NCI-H2107 (cell line): ENCODE results near the gene CAMKMT.

Source experiments
- DNase-seq: peaks from one replicate; lab custom pipeline; 2025; lab: John Stamatoyannopoulos, UW

CAMKMT gene

GRCh38 chr2:44743473-44743872 is 381.7 kb downstream of the CAMKMT start:
- DNase-seq = no peak

- no peak for DNase-seq
These were observed 383.5 kb downstream of the CAMKMT start for GRCh38 chr2:44744961-44745892.

GRCh38 chr2:44745922-44746766 is 384.4 kb downstream of the CAMKMT start:
- no peak for DNase-seq

- no peak for DNase-seq
These were observed 385.3 kb downstream of the CAMKMT start for GRCh38 chr2:44746856-44747615.

GRCh38 chr2:44747794-44748193 is 386.0 kb downstream of the CAMKMT start:
- no peak for DNase-seq

- DNase-seq = no peak
These were observed 390.2 kb downstream of the CAMKMT start for GRCh38 chr2:44751754-44752479.

- no peak for DNase-seq
These were observed 391.0 kb downstream of the CAMKMT start for GRCh38 chr2:44752761-44753160.

GRCh38 chr2:44753552-44754285 is 392.0 kb downstream of the CAMKMT start:
- DNase-seq = no peak

- no peak for DNase-seq
These were observed 396.8 kb downstream of the CAMKMT start for GRCh38 chr2:44758591-44758990.

GRCh38 chr2:44759823-44760222 is 398.1 kb downstream of the CAMKMT start:
- no peak for DNase-seq

GRCh38 chr2:44763275-44763782 is 401.6 kb downstream of the CAMKMT start:
- no peak for DNase-seq

GRCh38 chr2:44766220-44766619 is 404.5 kb downstream of the CAMKMT start:
- no peak for DNase-seq

- DNase-seq = no peak
These were observed 405.0 kb downstream of the CAMKMT start for GRCh38 chr2:44766777-44767176.

GRCh38 chr2:44767691-44768090 is 405.9 kb downstream of the CAMKMT start:
- DNase-seq = no peak

- no peak for DNase-seq
These were observed 406.9 kb downstream of the CAMKMT start for GRCh38 chr2:44768438-44769236.

GRCh38 chr2:44769349-44770011 is 407.7 kb downstream of the CAMKMT start:
- DNase-seq = no peak

GRCh38 chr2:44770221-44771195 is 408.8 kb downstream of the CAMKMT start:
- DNase-seq = no peak

- no peak for DNase-seq
These were observed 409.8 kb downstream of the CAMKMT start for GRCh38 chr2:44771522-44771921.
